SU-DHL-6 (cell line): ENCODE data around the gene SCARF2.

Experiments used
- CTCF ChIP-seq: fragments of 200-600 bp; sonication (generic); IDR thresholded peaks from one replicate; pipeline ENCODE4 v1.5.1; 2017; ENCODE audit warnings: antibody characterized with exemption, mild to moderate bottlenecking, low read length, moderate library complexity; ENCODE audit not compliant: insufficient read depth, poor library complexity, severe bottlenecking
- EZH2phosphoT487 ChIP-seq: fragments of 200-600 bp; sonication (generic), shearing (Covaris generic); conservative IDR thresholded peaks from 2 replicates; pipeline ENCODE4 v1.6.1; 2018; ENCODE audit warnings: mild to moderate bottlenecking, antibody characterized with exemption, low read length, moderate library complexity, mixed read lengths

DNA sequence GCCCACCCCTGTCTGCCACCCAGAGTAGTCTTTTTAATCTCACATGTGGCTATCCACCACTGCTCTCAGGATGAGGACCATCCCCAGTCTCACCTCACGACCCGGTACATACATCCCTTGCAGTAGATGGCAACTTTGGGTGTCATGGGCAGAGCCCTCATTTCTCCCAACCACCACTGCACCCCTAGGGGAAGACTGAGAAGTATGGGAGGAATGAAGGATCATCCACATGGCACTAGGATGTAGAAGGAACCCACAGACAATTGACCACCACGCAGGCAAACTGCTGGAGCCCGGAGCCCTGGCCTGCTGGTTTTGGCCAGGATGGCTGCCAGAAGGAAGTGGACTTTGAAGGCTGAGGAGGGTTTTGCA lies 1.9 kb upstream of the SCARF2 start:
- no peak for TF ChIP-seq CTCF
- no peak for TF ChIP-seq EZH2phosphoT487
